HG03039 (cell line): ENCODE measurements around the gene FMNL1.
"Not testable (repeated sequence)": the region's sequence is repeated elsewhere in the genome, so short reads cannot be mapped to it uniquely, and the experiment has no call there.

ENCODE experiments used
- ATAC-seq: cut with Tn5 transposase; IDR thresholded peaks from one replicate; pipeline ENCODE4 v1.9.1; 2021; ENCODE audit warnings: mild to moderate bottlenecking, moderate library complexity; ENCODE audit not compliant: unreplicated experiment

Gene FMNL1

DNA sequence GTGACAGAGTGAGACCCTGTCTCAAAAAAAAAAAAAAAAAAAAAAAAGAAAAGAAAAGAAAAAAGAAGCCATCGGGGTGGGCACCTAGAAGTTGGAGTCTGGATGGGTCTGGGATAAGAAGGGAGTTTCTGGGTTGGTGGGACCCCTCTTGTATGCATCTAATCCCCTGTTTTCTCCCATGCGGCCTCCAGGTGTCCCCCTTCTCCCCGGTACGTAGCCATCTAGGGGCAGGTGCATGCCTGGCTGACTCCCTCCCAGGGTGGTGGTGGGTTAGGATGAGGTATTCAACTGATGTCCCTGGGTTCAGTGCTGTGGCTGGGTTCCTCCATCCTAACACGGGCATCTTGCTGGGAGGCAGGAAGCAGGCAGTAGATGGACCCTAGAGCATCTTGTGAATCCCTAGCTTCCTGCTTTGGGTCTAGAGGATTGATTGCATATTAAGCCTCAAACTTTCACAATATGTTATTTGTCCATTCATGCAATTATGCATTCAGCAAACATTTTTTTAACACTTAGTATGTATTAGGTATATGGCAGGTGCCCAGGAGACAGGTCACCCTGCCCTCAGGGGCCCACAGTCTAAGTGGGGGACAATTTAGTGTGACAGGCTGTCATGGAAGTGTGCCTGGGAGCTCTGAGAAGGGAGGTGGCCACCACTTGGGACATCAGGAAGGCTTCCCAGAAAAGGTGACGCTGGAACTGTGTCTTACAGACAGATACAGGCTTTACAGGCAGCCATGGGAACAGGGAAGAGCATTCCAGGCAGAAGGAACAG, 13.1 kb downstream of the FMNL1 start:
- ATAC-seq, result no peak

DNA sequence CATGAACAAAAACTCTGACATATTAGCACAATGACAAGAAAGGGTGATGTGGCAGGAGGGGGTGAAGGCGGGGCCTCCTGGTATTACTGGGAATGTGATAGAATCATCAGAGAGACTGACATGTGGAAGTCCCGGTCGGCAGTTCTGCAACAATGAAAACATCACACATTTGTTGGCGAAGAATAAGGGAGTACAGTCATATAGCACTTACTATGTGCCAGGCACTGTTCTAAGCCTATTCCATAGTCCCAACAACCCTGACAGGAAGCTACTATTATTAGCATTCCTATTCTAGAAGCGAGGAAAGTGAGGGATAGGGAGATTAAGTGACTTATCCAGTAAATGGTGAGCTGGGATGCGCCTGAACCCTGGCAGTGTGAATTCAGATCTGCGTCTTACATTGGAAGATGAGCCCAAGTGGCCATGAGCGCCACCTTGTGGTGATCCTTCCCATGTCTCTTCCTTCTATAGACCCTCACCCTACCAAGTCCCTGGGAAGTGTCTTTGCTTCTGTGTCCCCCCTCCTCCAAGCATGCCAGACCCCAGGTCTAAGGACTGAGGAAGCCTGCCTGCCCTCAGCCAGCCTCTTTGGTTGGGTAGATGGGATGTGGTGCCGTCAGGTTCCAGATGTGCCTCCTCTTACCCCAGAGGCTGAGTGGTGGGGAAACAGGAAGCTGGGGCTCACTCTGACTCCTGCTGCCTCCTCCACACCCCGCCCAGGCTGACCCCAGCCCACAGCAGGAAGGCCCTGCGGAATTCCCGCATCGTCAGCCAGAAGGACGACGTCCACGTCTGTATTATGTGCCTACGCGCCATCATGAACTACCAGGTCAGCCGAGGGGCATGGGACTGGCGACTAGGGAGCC, 14.0 kb downstream of the FMNL1 start:
- no peak for ATAC-seq

DNA sequence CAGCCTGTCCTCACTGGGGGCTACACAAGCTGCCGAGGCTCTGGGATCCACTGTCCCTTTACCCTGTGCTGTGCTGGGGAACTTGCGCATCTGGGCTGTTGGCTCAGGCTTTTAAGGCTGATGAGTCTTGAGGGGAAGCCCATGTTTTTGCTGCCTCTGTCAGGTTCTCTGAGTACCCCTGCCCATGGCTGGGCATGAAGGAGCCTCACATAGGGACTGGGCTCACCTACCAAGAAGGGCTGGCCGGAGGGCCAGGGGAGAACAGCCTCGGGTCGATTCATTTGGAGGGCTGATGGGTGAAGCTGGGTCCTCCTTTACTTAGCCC, 14.6 kb downstream of the FMNL1 start:
- no peak for ATAC-seq

DNA sequence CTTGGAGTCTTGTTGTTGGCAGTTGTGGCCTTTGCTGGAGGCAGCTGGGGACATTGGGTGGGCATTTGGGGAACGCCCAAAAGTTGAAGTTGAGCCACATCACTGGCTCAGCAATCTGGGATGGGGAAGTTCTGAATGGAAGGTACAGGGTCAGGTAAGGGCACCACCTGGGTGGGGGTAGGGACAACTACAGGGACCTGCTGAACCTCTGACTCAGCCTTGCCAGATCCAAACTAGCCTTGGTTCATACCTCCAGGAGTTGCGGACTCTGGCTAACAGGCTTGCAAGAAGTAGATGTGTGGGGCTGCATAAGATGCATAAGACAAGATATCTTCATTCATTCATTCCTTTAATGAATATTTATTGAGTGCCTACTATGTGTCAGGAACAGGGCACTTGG, 16.0 kb downstream of the FMNL1 start:
- ATAC-seq, result no peak

DNA sequence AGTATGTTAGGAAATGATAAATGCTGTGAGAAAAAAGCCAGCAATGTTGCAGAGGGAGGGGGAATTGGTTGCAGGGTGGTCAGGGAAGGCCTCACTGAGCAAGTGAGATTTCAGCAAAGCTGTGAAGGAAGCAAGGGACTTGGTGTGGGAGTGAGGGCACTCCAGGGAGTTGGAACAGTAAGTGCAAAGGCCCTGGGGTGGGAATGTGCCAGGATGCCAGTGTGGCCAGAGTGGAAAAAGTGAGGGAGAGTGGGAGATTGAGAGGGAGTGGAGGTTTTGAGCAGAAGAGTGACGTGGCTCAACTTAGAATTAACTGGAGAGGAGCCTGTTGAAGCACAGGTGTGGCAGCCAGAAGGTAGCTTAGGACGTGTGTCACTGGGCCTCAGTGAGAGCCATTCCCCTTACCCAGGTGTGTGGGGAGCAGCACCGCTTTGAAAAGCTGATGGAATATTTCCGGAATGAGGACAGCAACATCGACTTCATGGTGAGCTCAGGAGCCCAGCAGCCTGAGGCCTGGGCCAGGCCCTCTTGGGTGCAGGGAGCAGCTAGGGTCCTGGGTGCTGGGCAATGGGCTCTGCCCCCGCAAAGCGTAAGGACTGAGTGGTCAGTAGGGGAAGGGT, 16.6 kb downstream of the FMNL1 start:
- ATAC-seq, result no peak

DNA sequence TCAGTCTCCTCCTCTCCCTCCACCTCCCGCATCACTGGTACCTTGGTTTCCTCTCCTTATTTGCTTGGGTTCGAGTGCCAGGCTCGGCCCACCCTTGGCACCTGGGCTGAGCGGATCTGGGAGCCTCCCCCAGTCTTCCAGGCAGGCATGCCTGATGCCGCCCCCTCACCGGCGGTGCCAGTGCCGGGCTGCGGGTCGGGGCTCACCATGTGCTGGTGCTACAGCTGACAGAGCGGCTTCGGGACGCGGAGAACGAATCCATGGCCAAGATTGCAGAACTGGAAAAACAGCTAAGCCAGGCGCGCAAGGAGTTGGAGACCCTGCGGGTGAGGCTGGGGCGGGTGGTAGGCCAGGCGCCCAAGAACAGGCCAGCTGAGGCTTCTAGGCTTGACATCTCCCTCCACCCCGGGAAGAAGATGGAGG, 19.2 kb downstream of the FMNL1 start:
- no peak for ATAC-seq

DNA sequence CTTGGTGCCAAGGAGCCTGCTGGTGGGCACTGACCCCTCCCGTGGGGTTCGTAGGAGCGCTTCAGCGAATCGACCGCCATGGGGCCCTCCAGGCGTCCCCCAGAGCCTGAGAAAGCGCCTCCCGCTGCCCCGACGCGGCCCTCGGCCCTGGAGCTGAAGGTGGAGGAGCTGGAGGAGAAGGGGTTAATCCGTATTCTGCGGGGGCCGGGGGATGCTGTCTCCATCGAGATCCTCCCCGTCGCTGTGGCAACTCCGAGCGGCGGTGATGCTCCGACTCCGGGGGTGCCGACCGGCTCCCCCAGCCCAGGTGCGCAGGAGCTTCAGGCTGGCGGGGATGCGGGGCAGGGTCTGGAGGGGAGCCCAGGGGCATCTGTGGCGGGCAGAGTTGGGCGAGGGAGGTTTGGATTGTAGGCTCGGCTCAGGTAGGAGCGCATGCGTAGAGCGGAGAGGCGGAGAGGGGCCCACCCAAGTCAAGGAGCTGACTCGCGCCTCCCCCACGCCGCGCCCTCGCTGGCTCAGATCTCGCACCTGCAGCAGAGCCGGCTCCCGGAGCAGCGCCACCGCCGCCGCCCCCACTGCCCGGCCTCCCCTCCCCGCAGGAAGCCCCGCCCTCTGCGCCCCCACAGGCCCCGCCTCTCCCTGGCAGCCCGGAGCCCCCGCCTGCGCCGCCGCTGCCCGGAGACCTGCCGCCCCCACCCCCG, 19.8 kb downstream of the FMNL1 start:
- no peak for ATAC-seq

DNA sequence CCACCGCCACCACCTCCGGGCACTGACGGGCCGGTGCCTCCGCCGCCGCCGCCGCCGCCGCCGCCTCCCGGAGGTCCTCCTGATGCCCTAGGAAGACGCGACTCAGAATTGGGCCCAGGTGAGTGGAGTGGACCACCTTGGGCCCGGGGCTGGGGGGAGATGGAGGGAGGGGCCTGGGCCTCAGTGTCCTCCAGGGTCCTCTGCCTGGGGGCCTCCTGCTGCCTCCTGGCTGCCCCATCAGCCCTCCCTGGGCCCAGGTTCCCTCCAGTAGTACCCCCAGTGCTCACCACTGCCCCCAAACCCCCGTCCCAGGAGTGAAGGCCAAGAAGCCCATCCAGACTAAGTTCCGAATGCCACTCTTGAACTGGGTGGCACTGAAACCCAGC, 20.3 kb downstream of the FMNL1 start:
- ATAC-seq, result no peak

DNA sequence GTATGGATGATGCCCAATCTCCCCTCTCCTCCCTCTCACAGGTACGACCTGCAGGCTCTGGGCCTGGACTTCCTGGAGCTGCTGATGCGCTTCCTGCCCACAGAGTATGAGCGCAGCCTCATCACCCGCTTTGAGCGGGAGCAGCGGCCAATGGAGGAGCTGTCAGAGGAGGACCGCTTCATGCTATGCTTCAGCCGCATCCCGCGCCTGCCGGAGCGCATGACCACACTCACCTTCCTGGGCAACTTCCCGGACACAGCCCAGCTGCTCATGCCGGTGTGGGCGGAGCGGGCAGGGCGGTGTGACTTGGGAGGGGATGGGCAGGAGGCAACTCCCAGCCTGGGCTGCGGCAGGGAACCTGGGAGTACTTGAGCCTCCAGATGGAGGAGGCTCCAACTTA, 22.1 kb downstream of the FMNL1 start:
- ATAC-seq, result no peak

DNA sequence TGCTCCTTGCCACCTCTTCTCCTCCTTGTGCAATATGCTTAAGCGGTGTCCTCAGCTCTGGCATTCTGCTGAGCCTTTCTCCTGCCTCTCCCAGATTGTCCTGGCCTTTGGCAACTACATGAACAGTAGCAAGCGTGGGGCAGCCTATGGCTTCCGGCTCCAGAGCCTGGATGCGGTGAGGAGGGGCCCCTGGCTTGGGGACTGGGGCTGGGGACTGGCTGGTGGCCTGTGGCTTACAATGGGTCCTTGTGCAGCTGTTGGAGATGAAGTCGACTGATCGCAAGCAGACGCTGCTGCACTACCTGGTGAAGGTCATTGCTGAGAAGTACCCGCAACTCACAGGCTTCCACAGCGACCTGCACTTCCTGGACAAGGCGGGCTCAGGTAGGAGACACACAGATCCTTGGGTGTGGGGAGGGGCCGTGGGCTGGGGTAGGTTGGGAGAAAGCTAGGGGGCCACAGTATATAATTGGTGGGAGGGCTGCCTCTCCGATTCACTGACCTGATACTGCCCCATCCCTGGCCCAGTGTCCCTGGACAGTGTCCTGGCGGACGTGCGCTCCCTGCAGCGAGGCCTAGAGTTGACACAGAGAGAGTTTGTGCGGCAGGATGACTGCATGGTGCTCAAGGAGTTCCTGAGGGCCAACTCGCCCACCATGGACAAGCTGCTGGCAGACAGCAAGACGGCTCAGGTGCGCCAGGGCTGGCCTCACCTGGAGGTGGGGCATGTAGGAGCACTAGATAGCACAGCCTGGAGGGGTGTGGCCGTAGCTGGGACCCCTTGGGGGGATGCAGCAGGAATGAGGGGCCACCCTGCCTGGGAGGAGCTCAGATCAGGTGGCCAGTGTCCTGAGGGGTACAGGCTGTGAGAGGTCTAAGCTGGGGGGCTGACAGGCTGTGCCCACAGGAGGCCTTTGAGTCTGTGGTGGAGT, 23.3 kb downstream of the FMNL1 start:
- ATAC-seq, result no peak

DNA sequence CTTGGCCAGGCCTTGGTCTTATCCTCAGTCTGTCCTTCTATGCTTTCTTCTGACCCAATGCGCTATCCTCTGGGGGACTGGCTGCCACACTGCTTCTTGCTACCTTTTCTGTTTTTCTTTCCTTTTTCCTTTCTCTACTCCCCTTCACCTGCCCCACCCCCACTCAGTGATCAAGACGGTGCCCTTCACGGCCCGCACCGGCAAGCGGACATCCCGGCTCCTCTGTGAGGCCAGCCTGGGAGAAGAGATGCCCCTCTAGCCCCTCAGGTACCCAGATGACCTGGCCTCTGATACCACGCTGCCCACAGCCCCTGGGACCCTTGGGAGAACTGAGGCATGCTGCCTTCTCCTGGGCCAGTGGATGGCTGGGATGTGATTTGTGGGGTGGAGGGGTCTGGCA, 24.7 kb downstream of the FMNL1 start:
- no peak for ATAC-seq

DNA sequence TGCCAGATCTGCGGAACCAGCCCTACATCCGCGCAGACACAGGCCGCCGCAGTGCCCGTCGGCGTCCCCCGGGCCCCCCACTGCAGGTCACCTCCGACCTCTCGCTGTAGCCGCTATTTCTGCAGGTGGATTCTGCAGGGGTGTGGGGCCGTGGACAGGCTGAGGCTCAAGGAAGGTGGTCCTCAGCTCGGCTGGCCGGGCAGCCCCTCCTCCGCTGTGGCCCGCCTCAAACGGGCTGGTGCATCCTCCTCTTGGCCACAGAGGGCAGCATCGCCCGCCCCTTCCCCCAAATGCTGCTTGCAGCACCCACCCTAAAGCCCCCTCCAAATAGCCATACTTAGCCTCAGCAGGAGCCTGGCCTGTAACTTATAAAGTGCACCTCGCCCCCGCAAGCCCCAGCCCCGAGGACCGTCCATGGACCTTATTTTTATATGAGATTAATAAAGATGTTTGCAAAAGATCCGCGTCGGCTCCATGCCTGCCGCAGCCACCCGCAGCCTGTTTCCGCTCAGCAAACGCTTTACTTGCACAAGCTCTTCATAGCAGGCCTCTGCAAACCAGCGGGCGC, 25.3 kb downstream of the FMNL1 start:
- no peak for ATAC-seq

DNA sequence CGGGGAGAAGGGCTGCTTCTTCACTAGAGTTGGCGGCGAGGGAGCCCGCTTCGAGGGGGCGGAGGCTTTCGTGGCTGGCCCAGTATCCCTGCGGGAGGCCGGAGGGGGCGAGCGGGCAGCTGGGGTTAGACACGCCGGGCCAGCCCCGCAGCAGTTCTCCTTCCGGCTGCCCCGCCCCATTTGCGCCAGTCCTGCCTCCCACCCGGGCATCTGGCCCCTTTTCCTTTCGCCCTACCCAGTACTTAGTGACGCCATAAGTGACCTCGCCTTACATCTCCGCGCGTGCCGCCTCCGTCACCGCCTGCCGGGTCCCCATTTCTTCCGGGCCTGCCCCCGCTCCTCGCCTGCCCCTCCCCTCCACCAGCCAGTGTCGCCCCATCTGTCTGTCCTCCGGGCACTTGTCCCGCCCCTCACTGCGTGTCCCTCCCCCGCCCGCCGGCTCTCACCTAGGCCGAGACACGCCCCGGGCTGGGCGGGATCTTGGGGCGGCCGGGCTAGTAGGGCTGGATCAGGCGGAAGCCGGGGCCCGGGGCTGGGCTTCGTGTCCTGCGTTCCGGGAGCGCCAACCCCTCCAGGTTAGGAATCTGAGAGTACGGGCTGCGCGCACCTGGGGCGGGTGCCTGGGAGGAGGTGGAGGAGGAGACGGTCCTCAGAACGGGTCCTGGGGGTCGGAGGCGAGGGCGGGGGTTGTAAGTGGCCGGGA, 25.9 kb downstream of the FMNL1 start:
- peak; percentile 77 for ATAC-seq

DNA sequence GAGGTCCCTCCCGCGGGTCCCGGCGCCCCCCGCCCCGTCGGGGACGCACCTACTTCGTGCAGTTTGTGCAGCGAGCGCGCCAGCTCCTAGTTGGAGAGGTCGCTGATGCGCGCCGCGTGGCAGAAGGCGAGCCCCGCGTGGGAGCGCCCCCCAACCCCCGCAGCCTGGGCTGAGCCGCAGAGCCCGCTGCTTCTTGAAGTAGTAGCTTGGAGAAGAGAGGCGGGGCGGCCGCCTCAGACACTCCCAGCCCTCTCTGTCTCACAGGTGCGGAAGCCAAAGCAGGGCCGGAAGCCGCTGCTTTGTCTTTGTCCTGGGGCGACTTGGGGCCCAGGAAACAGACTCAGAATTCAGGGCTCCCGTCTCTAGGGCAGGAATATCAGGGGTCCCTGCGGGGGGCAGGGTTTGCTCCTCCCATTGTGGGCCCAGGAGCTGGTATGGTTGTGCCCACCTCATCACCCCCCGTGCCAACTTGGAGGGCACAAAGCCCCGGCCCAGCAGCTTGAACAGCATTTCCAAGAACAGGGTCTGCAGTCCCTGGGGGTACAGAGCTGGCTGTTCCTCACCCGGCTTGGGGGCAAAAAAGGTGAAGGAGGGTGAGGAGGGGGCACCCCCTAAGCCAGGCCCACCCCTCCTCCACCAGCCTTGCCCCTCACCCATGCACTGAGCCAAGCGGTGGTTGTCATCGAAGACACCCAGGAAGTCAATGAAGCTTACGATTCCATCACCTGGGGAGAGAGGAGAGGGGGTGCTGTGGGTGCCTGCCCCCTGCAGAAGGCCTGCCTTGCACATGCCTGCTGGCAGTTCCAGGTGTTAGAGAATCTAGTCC, 26.7 kb downstream of the FMNL1 start:
- peak; percentile 35 for ATAC-seq

DNA sequence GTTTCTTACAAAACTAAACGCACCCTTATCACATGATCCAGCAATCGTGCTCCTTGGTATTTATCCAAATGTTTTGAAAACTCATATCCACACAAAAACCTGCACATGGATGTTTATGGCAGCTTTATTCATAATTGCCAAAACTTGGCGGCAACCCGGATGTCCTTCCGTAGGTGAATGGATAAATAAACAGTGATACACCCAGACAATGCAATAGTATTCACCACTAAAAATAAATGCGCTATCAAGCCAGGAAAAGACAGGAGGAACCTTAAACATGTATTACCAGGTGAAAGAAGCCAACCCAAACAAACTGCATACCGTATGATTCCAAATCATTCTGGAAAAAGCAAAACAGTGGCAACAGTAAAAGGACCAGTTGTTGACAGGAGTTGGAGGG, 30.2 kb downstream of the FMNL1 start:
- no peak for ATAC-seq

DNA sequence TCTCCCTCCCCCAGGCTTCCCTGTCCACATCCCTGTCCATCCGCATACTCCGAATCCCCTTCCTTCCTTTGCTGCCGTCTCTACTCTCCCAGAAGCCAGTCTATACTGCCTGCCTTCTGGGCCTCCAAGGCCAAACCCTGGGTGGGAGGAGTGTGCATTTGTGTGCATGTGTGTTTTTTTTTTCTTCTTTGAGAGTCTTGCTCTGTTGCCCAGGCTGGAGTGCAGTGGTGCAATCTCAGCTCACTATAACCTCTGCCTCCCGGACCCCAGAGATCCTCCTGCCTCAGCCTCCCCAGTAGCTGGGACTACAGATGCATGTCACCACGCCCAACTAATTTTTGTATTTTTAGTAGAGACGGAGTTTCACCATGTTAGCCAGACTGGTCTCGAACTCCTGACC, 31.6 kb downstream of the FMNL1 start:
- ATAC-seq, result not testable (repeated sequence)

DNA sequence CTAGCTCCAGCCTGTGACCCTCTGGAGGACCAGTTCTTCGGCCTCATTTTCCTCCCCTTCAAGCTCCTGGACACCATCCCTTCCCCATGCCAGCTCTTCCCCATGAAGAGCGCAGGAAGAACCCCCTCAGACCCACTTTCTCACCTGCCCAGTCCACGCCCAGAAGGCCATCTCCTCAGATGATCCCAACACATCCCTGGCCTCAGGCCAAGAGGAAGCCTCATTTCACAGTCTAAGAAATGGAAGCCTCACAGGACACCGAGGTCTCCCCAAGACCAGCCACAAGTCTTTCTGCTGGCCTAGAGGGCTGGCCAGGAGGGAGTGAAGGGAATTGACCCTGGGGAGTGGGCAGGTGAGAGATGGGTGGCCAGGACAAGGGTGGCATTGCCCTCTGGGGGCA, 32.2 kb downstream of the FMNL1 start:
- no peak for ATAC-seq

DNA sequence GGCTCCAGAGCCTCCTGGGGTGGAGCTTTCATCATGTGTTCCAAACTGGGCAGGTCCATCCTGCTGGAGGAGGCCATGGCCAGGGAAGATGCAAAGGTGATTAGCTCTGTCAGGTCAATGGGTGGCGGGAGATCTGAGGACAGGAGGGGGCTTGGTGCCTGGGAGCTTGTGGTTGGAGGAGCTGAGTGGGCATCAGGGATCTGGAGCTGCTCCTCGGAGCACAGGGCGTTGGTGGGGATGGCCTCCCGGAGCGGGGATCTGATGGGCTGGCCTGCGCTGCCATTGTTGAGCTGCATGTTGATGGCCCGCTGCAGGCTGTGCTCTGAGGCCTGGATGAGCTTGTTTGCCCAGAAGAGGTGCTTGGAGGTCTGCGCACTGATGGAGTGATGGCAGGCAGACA, 33.7 kb downstream of the FMNL1 start:
- no peak for ATAC-seq
